Fibroblast of mammary gland (primary cell): ENCODE measurements around the gene KIF16B.

Source experiments
- DNase-seq: peaks from one replicate; pipeline ENCODE4 v3.0.0-alpha.2; 2010; ENCODE audit warnings: low read depth
- H3K4me3 ChIP-seq: 2 replicates; pipeline ENCODE4 v1.5.1; 2011; ENCODE audit warnings: low read depth, mild to moderate bottlenecking, low read length, moderate library complexity; ENCODE audit not compliant: control insufficient read depth
- TF ChIP-seq, protein P1 (sequence below): conservative IDR thresholded peaks from 2 replicates; pipeline ENCODE4 v1.5.1; 2011; ENCODE audit warnings: low read depth, low read length, inconsistent platforms; ENCODE audit not compliant: control insufficient read depth, insufficient read depth

The KIF16B gene

GRCh38 chr20:16392346-16392745, 180.9 kb downstream of the KIF16B start:
- no peak overlapping the region for H3K4me3 ChIP-seq
- TF ChIP-seq, protein P1, sequence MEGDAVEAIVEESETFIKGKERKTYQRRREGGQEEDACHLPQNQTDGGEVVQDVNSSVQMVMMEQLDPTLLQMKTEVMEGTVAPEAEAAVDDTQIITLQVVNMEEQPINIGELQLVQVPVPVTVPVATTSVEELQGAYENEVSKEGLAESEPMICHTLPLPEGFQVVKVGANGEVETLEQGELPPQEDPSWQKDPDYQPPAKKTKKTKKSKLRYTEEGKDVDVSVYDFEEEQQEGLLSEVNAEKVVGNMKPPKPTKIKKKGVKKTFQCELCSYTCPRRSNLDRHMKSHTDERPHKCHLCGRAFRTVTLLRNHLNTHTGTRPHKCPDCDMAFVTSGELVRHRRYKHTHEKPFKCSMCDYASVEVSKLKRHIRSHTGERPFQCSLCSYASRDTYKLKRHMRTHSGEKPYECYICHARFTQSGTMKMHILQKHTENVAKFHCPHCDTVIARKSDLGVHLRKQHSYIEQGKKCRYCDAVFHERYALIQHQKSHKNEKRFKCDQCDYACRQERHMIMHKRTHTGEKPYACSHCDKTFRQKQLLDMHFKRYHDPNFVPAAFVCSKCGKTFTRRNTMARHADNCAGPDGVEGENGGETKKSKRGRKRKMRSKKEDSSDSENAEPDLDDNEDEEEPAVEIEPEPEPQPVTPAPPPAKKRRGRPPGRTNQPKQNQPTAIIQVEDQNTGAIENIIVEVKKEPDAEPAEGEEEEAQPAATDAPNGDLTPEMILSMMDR: no peak
- no peak for DNase-seq

DNA sequence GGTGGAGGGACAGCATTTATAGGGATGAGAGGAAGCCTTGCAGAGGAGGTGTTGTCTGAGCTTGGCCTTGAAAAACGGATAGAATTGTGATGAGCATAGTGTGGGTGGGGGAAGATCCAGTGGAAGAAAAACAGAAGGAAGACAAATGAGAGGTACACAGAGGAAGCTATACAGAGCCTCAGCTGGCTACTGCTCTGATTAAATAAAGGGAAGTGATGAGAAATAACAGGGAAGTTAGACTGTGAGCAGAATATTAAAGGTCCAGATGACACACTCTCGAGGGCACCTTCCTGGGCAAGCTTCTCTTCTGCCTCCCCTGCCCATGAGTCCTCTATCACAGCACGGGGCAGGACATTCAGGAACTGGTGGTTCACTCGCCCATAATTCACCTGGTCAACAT, 182.3 kb downstream of the KIF16B start:
- H3K4me3 ChIP-seq: no peak overlapping the region
- DNase-seq: no peak
- TF ChIP-seq, protein P1: no peak

GRCh38 chr20:16388731-16389130, 184.5 kb downstream of the KIF16B start:
- no peak overlapping the region for H3K4me3 ChIP-seq
- TF ChIP-seq, protein P1: no peak
- DNase-seq: no peak

DNA sequence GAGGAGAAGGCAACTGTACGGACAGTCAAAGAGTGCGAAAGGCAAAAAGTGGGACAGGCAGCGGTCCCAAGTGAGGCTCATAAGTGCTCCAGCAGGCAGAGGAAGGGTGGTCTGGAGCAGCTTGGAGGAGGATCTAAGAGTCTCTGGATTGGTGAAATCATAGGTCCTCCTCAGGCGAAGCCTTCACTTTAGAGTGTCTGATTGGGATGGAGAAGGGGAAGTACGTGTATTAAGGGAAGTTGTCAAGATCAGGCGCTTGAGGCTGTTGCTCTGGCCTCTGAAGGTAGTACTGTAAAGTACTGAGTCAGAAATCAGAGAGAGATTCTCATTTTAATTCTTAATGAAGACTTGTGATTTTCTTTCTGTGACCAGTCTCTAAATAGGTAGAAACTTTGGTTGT, 185.6 kb downstream of the KIF16B start:
- DNase-seq: no peak
- TF ChIP-seq, protein P1: no peak
- H3K4me3 ChIP-seq: no peak overlapping the region

DNA sequence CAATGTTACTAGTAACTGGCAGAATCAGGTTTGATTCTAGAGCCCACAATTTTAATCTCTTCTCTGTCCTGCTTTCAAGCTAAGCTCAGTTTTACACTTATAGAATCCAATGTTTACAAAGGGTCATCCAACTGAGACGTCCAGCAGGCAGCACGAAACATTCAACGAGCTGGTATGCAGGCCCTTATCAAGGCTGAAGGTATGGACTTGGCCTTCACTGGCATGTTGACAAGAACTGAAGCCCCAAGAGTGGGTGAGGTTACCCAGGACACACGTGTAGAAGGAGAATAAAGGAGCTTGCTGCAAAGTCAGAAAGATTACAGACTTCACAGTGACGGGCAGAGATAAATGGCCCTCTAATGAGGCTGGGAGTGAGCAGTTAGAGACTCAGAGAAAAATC, 187.4 kb downstream of the KIF16B start:
- H3K4me3 ChIP-seq: no peak overlapping the region
- no peak for DNase-seq
- TF ChIP-seq, protein P1: no peak

- DNase-seq: no peak
- H3K4me3 ChIP-seq: no peak overlapping the region
- TF ChIP-seq, protein P1: no peak
Observed at GRCh38 chr20:16385462-16385861, 187.8 kb downstream of the KIF16B start.

GRCh38 chr20:16381444-16381843, 191.8 kb downstream of the KIF16B start:
- no peak overlapping the region for H3K4me3 ChIP-seq
- TF ChIP-seq, protein P1: no peak
- DNase-seq: no peak
